ENCODE data around the gene ANK2. TPM values are rescaled to one million over a fixed set of nuclear protein-coding genes. Genes with fewer than 3 reads are reported as not detected.

The ANK2 gene
- total RNA-seq, 2 donors from 2014 or later = 9.9 to 11.5 TPM

DNA sequence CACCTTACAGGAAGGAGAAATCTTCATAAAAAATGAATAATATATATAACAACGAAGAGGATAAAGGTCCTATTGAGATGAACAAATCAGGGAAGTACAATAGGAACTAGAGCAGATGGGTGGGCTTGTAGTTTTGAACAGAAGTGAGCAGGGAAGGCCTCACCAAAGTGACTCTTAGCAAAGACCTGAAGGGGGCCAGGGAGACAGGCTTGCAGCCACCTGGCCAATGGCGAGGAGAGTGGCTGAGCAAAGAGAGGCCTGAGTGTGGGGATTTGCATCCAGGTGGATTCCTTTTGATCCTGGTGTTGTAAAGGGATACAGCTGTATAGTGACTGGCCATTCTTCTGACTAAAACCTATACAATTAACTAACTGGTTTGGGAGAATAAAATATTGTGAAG lies 358.0 kb downstream of the ANK2 start:
- Histone ChIP-seq H3K36me3 (replicated peaks in 1 of 2; ENCODE audit: insufficient read depth in 1 of 2, low read depth in 2 of 2) (no peaks in the 10 kb centered on the region), H3K27me3 (no peaks in the 10 kb centered on the region)

DNA sequence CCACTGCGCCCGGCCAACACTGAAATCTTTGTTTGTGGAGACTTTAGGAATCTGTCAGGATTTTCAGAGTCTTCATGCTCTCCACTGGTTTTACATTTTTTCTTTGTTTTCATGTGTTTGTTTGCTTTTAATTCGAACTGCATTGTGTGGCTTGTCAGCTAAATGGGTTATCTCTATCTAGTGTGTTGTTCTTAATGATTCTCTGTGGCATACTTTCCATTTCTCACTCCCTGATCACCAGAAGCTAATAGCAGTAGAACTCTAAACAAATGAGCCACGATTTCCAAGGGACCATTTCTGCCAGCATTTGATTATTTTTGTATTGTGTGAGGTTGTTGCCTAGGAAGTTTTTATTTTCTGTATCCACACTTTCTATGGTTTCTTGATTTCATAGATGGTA lies 359.7 kb downstream of the ANK2 start:
- Histone ChIP-seq H3K4me1 (no peaks in the 10 kb centered on the region), H3K27me3 (no peaks in the 10 kb centered on the region), H3K36me3 (replicated peaks in 1 of 2; ENCODE audit: insufficient read depth in 1 of 2, low read depth in 2 of 2) (no peaks in the 10 kb centered on the region), H3K4me3 (no peak overlapping the region), H3K27ac (no peak overlapping the region), H3K9me3 (no peaks in the 10 kb centered on the region)
- TF ChIP-seq POLR2A (IDR thresholded peaks at IDR 0.05) = no peak
- TF ChIP-seq, protein P1, sequence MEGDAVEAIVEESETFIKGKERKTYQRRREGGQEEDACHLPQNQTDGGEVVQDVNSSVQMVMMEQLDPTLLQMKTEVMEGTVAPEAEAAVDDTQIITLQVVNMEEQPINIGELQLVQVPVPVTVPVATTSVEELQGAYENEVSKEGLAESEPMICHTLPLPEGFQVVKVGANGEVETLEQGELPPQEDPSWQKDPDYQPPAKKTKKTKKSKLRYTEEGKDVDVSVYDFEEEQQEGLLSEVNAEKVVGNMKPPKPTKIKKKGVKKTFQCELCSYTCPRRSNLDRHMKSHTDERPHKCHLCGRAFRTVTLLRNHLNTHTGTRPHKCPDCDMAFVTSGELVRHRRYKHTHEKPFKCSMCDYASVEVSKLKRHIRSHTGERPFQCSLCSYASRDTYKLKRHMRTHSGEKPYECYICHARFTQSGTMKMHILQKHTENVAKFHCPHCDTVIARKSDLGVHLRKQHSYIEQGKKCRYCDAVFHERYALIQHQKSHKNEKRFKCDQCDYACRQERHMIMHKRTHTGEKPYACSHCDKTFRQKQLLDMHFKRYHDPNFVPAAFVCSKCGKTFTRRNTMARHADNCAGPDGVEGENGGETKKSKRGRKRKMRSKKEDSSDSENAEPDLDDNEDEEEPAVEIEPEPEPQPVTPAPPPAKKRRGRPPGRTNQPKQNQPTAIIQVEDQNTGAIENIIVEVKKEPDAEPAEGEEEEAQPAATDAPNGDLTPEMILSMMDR (IDR thresholded peaks at IDR 0.05) = no peak
- intact Hi-C loops (cut with DNase I) = loop anchor here (10.0 kb wide), 1 partner anchor 366 kb away; no protein-coding TSS in a partner anchor
- 48 to 53% methylated on average over 4 of the region's 4 CpGs for WGBS, 2 donors
- ATAC-seq (no peak), DNase-seq (no peak)

More for the DNA sequence above, 358.0 kb downstream of the ANK2 start:
- TF ChIP-seq, protein P1 (IDR thresholded peaks at IDR 0.05) = no peak
- TF ChIP-seq POLR2A (IDR thresholded peaks at IDR 0.05) = no peak
- H3K4me3 ChIP-seq = no peak overlapping the region
- 76 to 84% methylated on average over 2 of the region's 2 CpGs for WGBS, 2 donors
- H3K9me3 ChIP-seq = no peaks in the 10 kb centered on the region
- intact Hi-C loops (cut with DNase I) = loop anchor here (10.0 kb wide), 1 partner anchor 367 kb away; no protein-coding TSS in a partner anchor
- DNase-seq = no peak
- no peaks in the 10 kb centered on the region for H3K4me1 ChIP-seq
- no peak for ATAC-seq
- H3K27ac ChIP-seq = no peak overlapping the region

DNA sequence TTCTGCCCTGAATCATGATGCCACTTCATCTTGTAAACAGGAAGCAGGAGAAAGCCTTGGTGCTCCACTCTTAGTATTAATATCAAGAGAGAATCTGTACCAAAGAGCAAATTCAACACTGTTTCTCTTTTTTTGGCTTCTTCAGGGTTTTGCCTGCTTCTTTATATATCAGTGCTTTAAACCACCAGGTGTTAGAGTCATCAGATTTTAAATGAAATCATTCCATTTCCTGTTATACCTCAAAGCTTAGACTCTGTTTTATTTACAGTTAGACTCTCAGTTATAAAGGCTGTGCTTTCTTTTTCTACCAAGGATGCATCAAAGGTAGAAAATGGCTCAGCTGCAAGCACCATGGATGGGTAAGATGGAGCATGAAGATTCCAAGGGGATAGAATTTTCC lies 361.2 kb downstream of the ANK2 start:
- H3K27me3 ChIP-seq = no peaks in the 10 kb centered on the region
- H3K4me1 ChIP-seq = no peaks in the 10 kb centered on the region
- no peaks in the 10 kb centered on the region for H3K9me3 ChIP-seq
- no peak overlapping the region for H3K27ac ChIP-seq
- DNase-seq (no peak), ATAC-seq (no peak)
- H3K4me3 ChIP-seq = no peak overlapping the region
- no peaks in the 10 kb centered on the region for H3K36me3 ChIP-seq (replicated peaks in 1 of 2; ENCODE audit: insufficient read depth in 1 of 2, low read depth in 2 of 2)
- intact Hi-C loops (cut with DNase I) = no loop called here
- TF ChIP-seq POLR2A (IDR thresholded peaks at IDR 0.05) = no peak
- TF ChIP-seq, protein P1 (IDR thresholded peaks at IDR 0.05) = no peak

DNA sequence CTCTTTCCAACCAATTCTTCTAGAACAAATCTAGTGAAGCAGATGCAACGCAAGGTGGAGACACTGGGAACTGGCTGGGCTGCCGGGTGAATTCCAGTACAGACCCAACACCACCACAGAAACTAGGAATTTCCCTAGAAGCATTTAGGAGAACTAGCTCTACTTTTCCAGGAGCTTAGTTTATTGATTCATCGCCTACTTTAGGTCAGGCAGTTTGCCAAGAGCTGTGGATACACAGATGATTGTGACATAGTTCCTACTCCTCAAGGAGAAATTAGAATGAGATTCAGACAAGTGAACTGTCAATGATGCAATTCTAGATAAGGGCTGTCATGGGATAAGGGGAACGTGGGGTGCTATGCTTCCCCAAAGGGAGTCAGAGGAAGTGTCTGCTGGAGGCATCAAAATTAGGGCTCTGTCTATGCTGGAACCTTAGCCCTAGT lies 362.1 kb downstream of the ANK2 start:
- Histone ChIP-seq H3K36me3 (replicated peaks in 1 of 2; ENCODE audit: insufficient read depth in 1 of 2, low read depth in 2 of 2) (no peaks in the 10 kb centered on the region), H3K27me3 (no peaks in the 10 kb centered on the region), H3K9me3 (peaks cover 0 to 4% (median 0%) of the 10 kb centered on the region in 3 donors), H3K27ac (no peak overlapping the region), H3K4me3 (no peak overlapping the region), H3K4me1 (no peaks in the 10 kb centered on the region)
- no peak for TF ChIP-seq POLR2A (IDR thresholded peaks at IDR 0.05)
- TF ChIP-seq, protein P1 (IDR thresholded peaks at IDR 0.05) = no peak
- DNase-seq (peak in 3 of 4 donors; percentile 17 to 50 (median 44)), ATAC-seq (peak; percentile 30)
- intact Hi-C loops (cut with DNase I) = no loop called here
- 33 to 45% methylated on average over 4 of the region's 4 CpGs for WGBS, 2 donors

DNA sequence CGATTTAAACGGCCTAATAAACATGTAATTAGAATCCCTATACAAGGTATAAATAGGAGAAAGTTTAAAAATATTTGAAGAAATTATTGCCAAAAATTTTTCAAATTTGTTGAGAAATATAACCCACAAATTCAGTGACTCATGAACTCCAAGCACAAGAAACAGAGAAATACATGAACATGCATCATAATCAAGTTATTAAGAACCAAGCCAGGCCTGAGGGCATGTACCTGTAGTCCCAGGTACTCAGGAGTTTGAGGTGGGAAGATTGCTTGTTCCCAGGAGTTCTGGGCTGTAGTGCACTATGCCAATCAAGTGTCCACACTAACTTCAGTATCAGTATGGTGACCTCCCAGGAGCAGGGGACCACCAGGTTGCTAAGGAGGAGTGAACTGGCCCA lies 370.2 kb downstream of the ANK2 start:
- intact Hi-C loops (cut with DNase I) = no loop called here

More for the DNA sequence above, 370.2 kb downstream of the ANK2 start:
- ATAC-seq (no peak), DNase-seq (no peak)
- H3K4me3 ChIP-seq = no peak overlapping the region
- H3K36me3 ChIP-seq (replicated peaks in 1 of 2; ENCODE audit: insufficient read depth in 1 of 2, low read depth in 2 of 2) = no peaks in the 10 kb centered on the region
- 93 to 99% methylated on average over 2 of the region's 2 CpGs for WGBS, 2 donors
- no peak for TF ChIP-seq POLR2A (IDR thresholded peaks at IDR 0.05)
- TF ChIP-seq, protein P1 (IDR thresholded peaks at IDR 0.05) = no peak
- no peaks in the 10 kb centered on the region for H3K27me3 ChIP-seq
- H3K27ac ChIP-seq = no peak overlapping the region
- H3K9me3 ChIP-seq = peaks cover 0 to 4% (median 0%) of the 10 kb centered on the region in 3 donors
- no peaks in the 10 kb centered on the region for H3K4me1 ChIP-seq
